Measurements from ENCODE around the gene IFRD1.
A peak's percentile ranks its signal among the peaks of the same experiment; 100 is the strongest.
"Not testable (repeated sequence)": the region's sequence is repeated elsewhere in the genome, so short reads cannot be mapped to it uniquely, and the experiment has no call there.

IFRD1 gene

GRCh38 chr7:112492186-112492585 is 41.9 kb downstream of the IFRD1 start:
- no peak for DNase-seq

GRCh38 chr7:112494656-112495055 is 44.4 kb downstream of the IFRD1 start:
- no peak for DNase-seq

GRCh38 chr7:112495156-112495788 is 45.0 kb downstream of the IFRD1 start:
- no peak for DNase-seq

GRCh38 chr7:112495810-112496462 is 45.7 kb downstream of the IFRD1 start:
- DNase-seq = peak; percentile 19

- no peak for DNase-seq
Observed at GRCh38 chr7:112497481-112497880, 47.2 kb downstream of the IFRD1 start.

- no peak for DNase-seq
Observed at GRCh38 chr7:112500619-112501018, 50.4 kb downstream of the IFRD1 start.

- no peak for DNase-seq
Observed at GRCh38 chr7:112501801-112502503, 51.7 kb downstream of the IFRD1 start.

GRCh38 chr7:112502700-112503099 is 52.4 kb downstream of the IFRD1 start:
- no peak for DNase-seq

GRCh38 chr7:112503361-112503972 is 53.2 kb downstream of the IFRD1 start:
- DNase-seq = no peak

- DNase-seq = no peak
Observed at GRCh38 chr7:112504093-112504695, 53.9 kb downstream of the IFRD1 start.

GRCh38 chr7:112505495-112505894 is 55.2 kb downstream of the IFRD1 start:
- no peak for DNase-seq

- no peak for DNase-seq
Observed at GRCh38 chr7:112508404-112508803, 58.1 kb downstream of the IFRD1 start.

GRCh38 chr7:112509402-112509801 is 59.1 kb downstream of the IFRD1 start:
- DNase-seq = no peak

- DNase-seq = peak; percentile 5
Observed at GRCh38 chr7:112510001-112510742, 59.9 kb downstream of the IFRD1 start.

- DNase-seq = no peak
Observed at GRCh38 chr7:112510743-112511110, 60.5 kb downstream of the IFRD1 start.

GRCh38 chr7:112511451-112512202 is 61.4 kb downstream of the IFRD1 start:
- no peak for DNase-seq

GRCh38 chr7:112512451-112513210 is 62.4 kb downstream of the IFRD1 start:
- DNase-seq = no peak

- DNase-seq = no peak
Observed at GRCh38 chr7:112515989-112516388, 65.7 kb downstream of the IFRD1 start.

GRCh38 chr7:112516418-112516817 is 66.2 kb downstream of the IFRD1 start:
- DNase-seq = not testable (repeated sequence)

GRCh38 chr7:112517487-112517886 is 67.2 kb downstream of the IFRD1 start:
- DNase-seq = no peak

- DNase-seq = no peak
Observed at GRCh38 chr7:112520787-112521186, 70.5 kb downstream of the IFRD1 start.
